Mesenchymal stem cell (in vitro differentiated cells and primary cell): ENCODE measurements around the gene TMSB15B. TPM values are rescaled to one million over a fixed set of nuclear protein-coding genes. Genes with fewer than 3 reads are reported as not detected.
"Not testable (repeated sequence)": the region's sequence is repeated elsewhere in the genome, so short reads cannot be mapped to it uniquely, and the experiment has no call there.

ENCODE experiments used
- DNase-seq: peaks from one replicate; pipeline ENCODE4 v3.0.0-alpha.2; 2013
- H2AFZ ChIP-seq: one replicate; pipeline ENCODE4 v1.6.1; 2013; ENCODE audit warnings: low read depth, mild to moderate bottlenecking, control low read depth, inconsistent platforms, low read length, moderate library complexity
- H2AK5ac ChIP-seq: 2 replicates; pipeline ENCODE4 v1.6.1; 2013; ENCODE audit warnings: low read length, moderate library complexity, mild to moderate bottlenecking, inconsistent platforms; ENCODE audit not compliant: severe bottlenecking
- H2BK120ac ChIP-seq: one replicate; pipeline ENCODE4 v1.6.1; 2013; ENCODE audit warnings: low read depth, mild to moderate bottlenecking, inconsistent platforms, low read length, moderate library complexity
- H2BK12ac ChIP-seq, 2 experiments: one replicate each; pipeline ENCODE4 v1.6.1; 2013; ENCODE audit warnings: inconsistent platforms in 2 of 2, low read length in 2 of 2, mild to moderate bottlenecking in 2 of 2, moderate library complexity in 2 of 2, control low read depth in 1 of 2
- H2BK15ac ChIP-seq: one replicate; pipeline ENCODE4 v1.6.1; 2013; ENCODE audit warnings: mild to moderate bottlenecking, low read depth, inconsistent platforms; ENCODE audit not compliant: poor library complexity, severe bottlenecking
- H2BK5ac ChIP-seq: 2 replicates; pipeline ENCODE4 v1.6.1; 2013; ENCODE audit warnings: low read depth, mild to moderate bottlenecking, low read length, control low read depth, inconsistent platforms; ENCODE audit not compliant: poor library complexity, severe bottlenecking
- H3K14ac ChIP-seq, 2 experiments: one replicate each; pipeline ENCODE4 v1.6.1; 2013; ENCODE audit warnings: inconsistent platforms in 2 of 2, low read length in 2 of 2, control low read depth in 1 of 2, mild to moderate bottlenecking in 1 of 2, moderate library complexity in 1 of 2
- H3K18ac ChIP-seq, 2 experiments: one replicate each; pipeline ENCODE4 v1.6.1; 2013; ENCODE audit warnings: inconsistent platforms in 2 of 2, low read length in 2 of 2, control low read depth in 1 of 2, low read depth in 1 of 2, mild to moderate bottlenecking in 1 of 2
- H3K23ac ChIP-seq, 2 experiments: one replicate each; pipeline ENCODE4 v1.6.1; 2013; ENCODE audit warnings: inconsistent platforms in 2 of 2, low read length in 2 of 2, mild to moderate bottlenecking in 2 of 2, moderate library complexity in 2 of 2, control low read depth in 1 of 2
- H3K27ac ChIP-seq: 2 replicates; pipeline ENCODE4 v1.5.1; 2013; ENCODE audit warnings: mild to moderate bottlenecking, moderate library complexity, low read length, control low read depth, inconsistent platforms; ENCODE audit not compliant: poor library complexity, severe bottlenecking
- H3K27me3 ChIP-seq, 2 experiments: 2 replicates each; pipeline versions ENCODE4 v1.6.1 to v1.7.0; 2013; ENCODE audit warnings: low read length in 2 of 2, mild to moderate bottlenecking in 2 of 2, moderate library complexity in 2 of 2, control low read depth in 1 of 2, inconsistent platforms in 1 of 2; ENCODE audit not compliant: control insufficient read depth in 1 of 2, insufficient read depth in 1 of 2
- H3K36me3 ChIP-seq, 2 experiments: 2 replicates each; pipeline versions ENCODE4 v1.6.1 to v1.7.0; 2013; ENCODE audit warnings: low read length in 2 of 2, control low read depth in 1 of 2, inconsistent platforms in 1 of 2, low read depth in 1 of 2, mild to moderate bottlenecking in 1 of 2; ENCODE audit not compliant: insufficient read depth in 2 of 2, control insufficient read depth in 1 of 2
- H3K4ac ChIP-seq, 2 experiments: one replicate each; pipeline ENCODE4 v1.6.1; 2013; ENCODE audit warnings: inconsistent platforms in 2 of 2, low read length in 2 of 2, mild to moderate bottlenecking in 2 of 2, moderate library complexity in 2 of 2, control low read depth in 1 of 2, low read depth in 1 of 2
- H3K4me1 ChIP-seq: 2 replicates; pipeline ENCODE4 v1.6.1; 2013; ENCODE audit warnings: low read depth, low read length, control low read depth; ENCODE audit not compliant: control insufficient read depth, insufficient read depth
- H3K4me2 ChIP-seq: 2 replicates; pipeline ENCODE4 v1.6.1; 2013; ENCODE audit warnings: low read length, mild to moderate bottlenecking, inconsistent platforms; ENCODE audit not compliant: poor library complexity, severe bottlenecking
- H3K4me3 ChIP-seq, 2 experiments: 2 replicates each; pipeline versions ENCODE4 v1.5.1 to v1.7.0; 2013; ENCODE audit warnings: low read length in 2 of 2, mild to moderate bottlenecking in 2 of 2, control low read depth in 1 of 2, low read depth in 1 of 2; ENCODE audit not compliant: insufficient read depth in 1 of 2
- H3K79me1 ChIP-seq: replicated peaks from 2 replicates; pipeline ENCODE4 v1.6.1; 2013; ENCODE audit warnings: mild to moderate bottlenecking, control low read depth, low read length, inconsistent platforms; ENCODE audit not compliant: poor library complexity, severe bottlenecking
- H3K9ac ChIP-seq: 2 replicates; pipeline ENCODE4 v1.7.0; 2013; ENCODE audit warnings: mild to moderate bottlenecking, low read length, moderate library complexity
- H3K9me3 ChIP-seq: 2 replicates; pipeline ENCODE4 v1.7.0; 2013; ENCODE audit warnings: mild to moderate bottlenecking, low read length; ENCODE audit not compliant: control insufficient read depth
- H4K8ac ChIP-seq: one replicate; pipeline ENCODE4 v1.6.1; 2013; ENCODE audit warnings: inconsistent platforms, mild to moderate bottlenecking, low read length, moderate library complexity
- H4K91ac ChIP-seq: one replicate; pipeline ENCODE4 v1.6.1; 2013; ENCODE audit warnings: mild to moderate bottlenecking, low read length, inconsistent platforms
- WGBS: methylation state at CpG from one replicate; pipeline ENCODE4 v1.1.7; 2013; ENCODE audit warnings: mixed read lengths; 5-methylcytosine and 5-hydroxymethylcytosine counted together
- polyA plus RNA-seq, 2 experiments: library from polyadenylated mRNA; stranded (reverse); fragments of 200-250 nt; gene quantifications; one replicate each; pipeline ENCODE4 v1.2.3, GENCODE V29; 2013

The TMSB15B gene
- polyA plus RNA-seq (2013, experiment 1 of 2): 12.8 TPM
- polyA plus RNA-seq (2013, experiment 2 of 2): 14.3 TPM

GRCh38 chrX:103962411-103963278 lies at the start of gene TMSB15B:
Gene TMSB15B (plus strand): TSS chrX:103962627.
- H2AFZ ChIP-seq, H3K4me3 ChIP-seq, DNase-seq, H3K79me1 ChIP-seq, H2BK120ac ChIP-seq, H4K8ac ChIP-seq, H2BK5ac ChIP-seq, H3K27me3 ChIP-seq, H2BK15ac ChIP-seq, H3K14ac ChIP-seq, H3K4ac ChIP-seq, H3K36me3 ChIP-seq, H3K9me3 ChIP-seq, H3K4me2 ChIP-seq, H2AK5ac ChIP-seq, H4K91ac ChIP-seq, H3K23ac ChIP-seq, H2BK12ac ChIP-seq, H3K9ac ChIP-seq, H3K27ac ChIP-seq, H3K18ac ChIP-seq, H3K4me1 ChIP-seq: not testable (repeated sequence)
- WGBS: no CpG with 5 or more reads among the region's 55 CpGs

GRCh38 chrX:103913356-103914020 lies 48.9 kb upstream of the TMSB15B start:
- H3K9me3 ChIP-seq: no peaks in the 10 kb centered on the region
- no peak overlapping the region for H3K23ac ChIP-seq
- no peaks in the 10 kb centered on the region for H3K36me3 ChIP-seq
- H3K79me1 ChIP-seq: peaks cover 7% of the 10 kb centered on the region
- DNase-seq: no peak
- no peak overlapping the region for H3K9ac ChIP-seq
- H2AFZ ChIP-seq: no peak overlapping the region
- no peak overlapping the region for H2BK12ac ChIP-seq
- H4K8ac ChIP-seq: no peak overlapping the region
- H2BK15ac ChIP-seq: no peak overlapping the region
- H3K4me1 ChIP-seq: peaks cover 3% of the 10 kb centered on the region
- H3K4ac ChIP-seq: no peak overlapping the region
- WGBS: 62% methylated on average over 7 of the region's 10 CpGs
- H3K14ac ChIP-seq: no peak overlapping the region
- H2BK120ac ChIP-seq: no peak overlapping the region
- H2BK5ac ChIP-seq: no peak overlapping the region
- no peak overlapping the region for H3K4me3 ChIP-seq
- peak overlapping the region; percentile 91 for H3K27ac ChIP-seq
- H3K4me2 ChIP-seq: peak overlapping the region; percentile 53
- H3K27me3 ChIP-seq: peaks cover 0 to 3% of the 10 kb centered on the region in 2 experiments
- no peak overlapping the region for H3K18ac ChIP-seq
- H2AK5ac ChIP-seq: no peak overlapping the region
- H4K91ac ChIP-seq: no peak overlapping the region

- H4K91ac ChIP-seq: no peak overlapping the region
- peaks cover 3% of the 10 kb centered on the region for H3K4me1 ChIP-seq
- H3K23ac ChIP-seq: no peak overlapping the region
- H2AFZ ChIP-seq: no peak overlapping the region
- peak overlapping the region; percentile 80 for H3K9ac ChIP-seq
- peak overlapping the region; percentile 90 for H3K27ac ChIP-seq
- no peak overlapping the region for H2BK15ac ChIP-seq
- H2BK120ac ChIP-seq: no peak overlapping the region
- WGBS: 0% methylated on average over 10 of the region's 18 CpGs
- no peak overlapping the region for H2AK5ac ChIP-seq
- H3K9me3 ChIP-seq: no peaks in the 10 kb centered on the region
- peak overlapping the region; percentile 67 to 79 for H3K4me3 ChIP-seq
- H2BK12ac ChIP-seq: no peak overlapping the region
- H3K27me3 ChIP-seq: peaks cover 0 to under 1% of the 10 kb centered on the region in 2 experiments
- H3K36me3 ChIP-seq: no peaks in the 10 kb centered on the region
- H2BK5ac ChIP-seq: no peak overlapping the region
- no peak overlapping the region for H3K4ac ChIP-seq
- H3K18ac ChIP-seq: no peak overlapping the region
- peak overlapping the region; percentile 77 for H3K4me2 ChIP-seq
- no peak overlapping the region for H4K8ac ChIP-seq
- H3K14ac ChIP-seq: no peak overlapping the region
- peak; percentile 76 for DNase-seq
- H3K79me1 ChIP-seq: peaks cover 5% of the 10 kb centered on the region
Observed at GRCh38 chrX:103918050-103918449, 44.4 kb upstream of the TMSB15B start.
